Upper lobe of left lung (tissue), 4 donors: ENCODE data around the gene ALKBH8.

Experiments
- CTCF ChIP-seq, 6 experiments: fragments of 450-650 bp in 4 of 6; fragments of 200-600 bp in 2 of 6; sonication (generic) in 2 of 6; IDR thresholded peaks; one replicate each; pipeline ENCODE4 v1.5.1; 2016 to 2019; ENCODE audit warnings: antibody characterized with exemption in 6 of 6
- POLR2A ChIP-seq, 4 donors: fragments of 450-650 bp; IDR thresholded peaks; one replicate each; pipeline ENCODE4 v1.5.1; 2016 to 2017; ENCODE audit warnings: antibody characterized with exemption in 4 of 4, mild to moderate bottlenecking in 2 of 4

DNA sequence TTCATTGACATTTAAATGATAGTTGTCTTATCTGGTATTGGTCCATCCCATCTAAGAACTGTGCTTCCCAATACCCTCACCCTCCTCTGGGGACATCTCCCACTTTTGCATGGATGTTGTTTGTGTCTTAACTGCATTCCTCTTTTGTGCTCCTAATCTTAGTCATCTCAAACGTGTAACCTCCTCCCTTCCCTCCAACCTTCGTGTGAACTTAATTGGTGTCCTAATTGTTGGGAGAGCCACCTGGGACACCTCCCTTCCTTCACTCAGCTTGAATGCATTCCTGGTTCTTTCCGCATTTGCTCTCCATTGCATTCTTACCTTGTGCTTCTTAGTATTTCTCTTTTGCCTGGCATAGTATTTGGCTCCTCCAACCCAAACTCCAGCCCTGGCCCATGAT is 15.6 kb upstream of the ALKBH8 start:
- TF ChIP-seq CTCF (IDR thresholded peaks at IDR 0.05) (no peak), POLR2A (IDR thresholded peaks at IDR 0.05) (no peak)
